Psoas muscle (tissue), 8 donors: Measurements from ENCODE around the gene SRCAP. TPM values are rescaled to one million over a fixed set of nuclear protein-coding genes. Genes with fewer than 3 reads are reported as not detected.
A peak's percentile ranks its signal among the peaks of the same experiment; 100 is the strongest.

ENCODE experiments used
- ATAC-seq, 4 donors: fragments of 200-7000 bp; cut with Tn5 transposase; one replicate each; pipeline ENCODE4 v1.9.1; 2020; ENCODE audit warnings: moderate library complexity in 3 of 4, mild to moderate bottlenecking in 2 of 4
- DNase-seq, 2 donors: peaks; one replicate each; pipeline ENCODE4 v3.0.0-alpha.2; 2020
- H3K27ac ChIP-seq: fragments of 200-600 bp; one replicate; pipeline ENCODE4 v1.8.0; 2022
- H3K27me3 ChIP-seq, 3 donors: fragments of 200-600 bp in 1 of 3; one replicate each; pipeline versions ENCODE4 v1.6.1 to v1.8.0; 2013 to 2022; ENCODE audit warnings: low read length in 2 of 3, mild to moderate bottlenecking in 2 of 3, moderate library complexity in 1 of 3; ENCODE audit not compliant: insufficient read depth in 3 of 3
- H3K36me3 ChIP-seq, 2 donors: fragments of 200-600 bp in 1 of 2; one replicate each; pipeline versions ENCODE4 v1.6.1 to v1.8.0; 2013 to 2022; ENCODE audit warnings: low read depth in 1 of 2, mild to moderate bottlenecking in 1 of 2, moderate library complexity in 1 of 2; ENCODE audit not compliant: insufficient read depth in 1 of 2
- H3K4me1 ChIP-seq: fragments of 200-600 bp; one replicate; pipeline ENCODE4 v1.8.0; 2022
- H3K4me3 ChIP-seq: fragments of 200-600 bp; one replicate; pipeline ENCODE4 v1.8.0; 2022; ENCODE audit warnings: mild to moderate bottlenecking
- H3K9me3 ChIP-seq: fragments of 200-600 bp; one replicate; pipeline ENCODE4 v1.8.0; 2022
- WGBS, 3 donors: extraction: QIAGEN DNeasy Blood & Tissue Kit; methylation state at CpG; one replicate each; pipeline versions ENCODE4 v1.1.6 to v1.1.7; 2013; 5-methylcytosine and 5-hydroxymethylcytosine counted together
- intact Hi-C, 2 donors: fragments of 100-400 bp; cut with DNase I; formaldehyde crosslinking; loops; one replicate each; pipeline versions ENCODE4 v1.11.0 to v1.14.2; 2022
- polyA plus RNA-seq, 3 donors: library from polyadenylated mRNA; stranded (reverse); fragments of 200-250 nt; gene quantifications; one replicate each; pipeline ENCODE4 v1.2.3, GENCODE V29; 2013
- total RNA-seq, 4 donors: library from RNA; stranded (reverse); fragmentation: NEBNext Ultra II Directional in 2 of 4; extraction: Animal tissue kit (Norgen Biotek cat#: 25700) in 2 of 4; gene quantifications; one replicate each; pipeline versions ENCODE4 v1.2.1 to v1.2.4, GENCODE V29; 2021 to 2023
- TF ChIP-seq, protein P1 (sequence below): fragments of 200-600 bp; IDR thresholded peaks from one replicate; pipeline ENCODE4 v1.8.0; 2022; ENCODE audit warnings: antibody characterized with exemption
- donor health status: healthy with polysubstance abuse.
- donor health status: DM: no; HTN: no; CAD: no; lungs with moderate emphysema.
- donor health status: Bipolar disorder and iron deficiency.
- donor health status: healthy.
- donor health status: DM: yes; HTN: yes; CAD: no.
- donor health status: DM: no; HTN: no; CAD: no.
- donor health status: DM: no; HTN: no; CAD: no.
- donor health status: DM: yes; HTN: yes; CAD: no.

SRCAP gene
- total and polyA plus RNA-seq, 7 donors, result 4.4 to 50.1 (median 37.8) TPM

DNA sequence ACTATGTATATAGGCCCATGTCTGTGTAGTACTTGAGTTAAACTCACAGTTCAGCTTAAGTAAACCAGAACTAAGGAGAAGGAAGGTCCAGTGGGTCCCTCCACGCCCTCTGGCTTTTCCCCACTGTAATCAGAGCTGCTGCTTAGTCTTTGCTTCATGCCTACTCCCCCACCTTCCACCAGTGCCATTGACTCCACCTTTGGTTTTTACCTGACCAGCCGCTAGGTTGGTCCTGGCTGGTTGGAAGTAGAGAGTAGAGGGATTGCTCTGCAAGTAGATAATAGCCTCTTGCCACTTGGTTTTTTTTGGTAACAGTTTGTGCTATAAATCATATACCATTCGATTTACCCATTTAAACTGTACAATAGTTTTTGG lies 26.4 kb downstream of the SRCAP start:
- ATAC-seq, result no peak
- Histone ChIP-seq H3K4me3 (no peak overlapping the region), H3K27ac (peak overlapping the region; percentile 23), H3K36me3 (peaks cover 10 to 98% of the 10 kb centered on the region in 2 donors), H3K9me3 (no peaks in the 10 kb centered on the region), H3K4me1 (no peaks in the 10 kb centered on the region), H3K27me3 (no peaks in the 10 kb centered on the region)
- no peak for DNase-seq
- intact Hi-C loops, result loop anchor here in 1 of 2 donors (2.0 kb wide), 1 partner anchor 13 kb away; no protein-coding TSS in a partner anchor
- TF ChIP-seq, protein P1, sequence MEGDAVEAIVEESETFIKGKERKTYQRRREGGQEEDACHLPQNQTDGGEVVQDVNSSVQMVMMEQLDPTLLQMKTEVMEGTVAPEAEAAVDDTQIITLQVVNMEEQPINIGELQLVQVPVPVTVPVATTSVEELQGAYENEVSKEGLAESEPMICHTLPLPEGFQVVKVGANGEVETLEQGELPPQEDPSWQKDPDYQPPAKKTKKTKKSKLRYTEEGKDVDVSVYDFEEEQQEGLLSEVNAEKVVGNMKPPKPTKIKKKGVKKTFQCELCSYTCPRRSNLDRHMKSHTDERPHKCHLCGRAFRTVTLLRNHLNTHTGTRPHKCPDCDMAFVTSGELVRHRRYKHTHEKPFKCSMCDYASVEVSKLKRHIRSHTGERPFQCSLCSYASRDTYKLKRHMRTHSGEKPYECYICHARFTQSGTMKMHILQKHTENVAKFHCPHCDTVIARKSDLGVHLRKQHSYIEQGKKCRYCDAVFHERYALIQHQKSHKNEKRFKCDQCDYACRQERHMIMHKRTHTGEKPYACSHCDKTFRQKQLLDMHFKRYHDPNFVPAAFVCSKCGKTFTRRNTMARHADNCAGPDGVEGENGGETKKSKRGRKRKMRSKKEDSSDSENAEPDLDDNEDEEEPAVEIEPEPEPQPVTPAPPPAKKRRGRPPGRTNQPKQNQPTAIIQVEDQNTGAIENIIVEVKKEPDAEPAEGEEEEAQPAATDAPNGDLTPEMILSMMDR, result no peak
- 86 to 98% (median 90%) methylated on average over 3 of the region's 3 CpGs for WGBS, 3 donors

DNA sequence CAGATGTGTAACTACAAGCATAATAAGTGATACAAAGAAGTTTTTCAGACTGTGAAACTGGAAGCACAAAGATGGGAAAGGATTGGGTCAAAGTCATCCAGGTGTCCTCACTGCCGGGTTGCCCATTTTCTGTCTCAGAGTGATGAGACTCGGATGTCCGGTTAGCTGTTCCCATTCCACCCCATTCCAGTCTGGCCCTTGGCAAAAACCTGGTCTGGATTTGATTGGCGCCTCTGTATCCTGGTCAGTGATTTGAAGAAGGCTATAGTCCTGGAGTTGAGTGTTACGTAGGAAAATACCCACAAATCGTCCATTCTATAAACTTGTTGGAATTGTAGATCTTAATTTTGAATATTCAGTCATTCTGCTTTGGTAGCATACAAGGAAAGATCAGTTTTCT lies 29.4 kb downstream of the SRCAP start:
- WGBS, 3 donors, result 89 to 94% (median 90%) methylated on average over 6 of the region's 6 CpGs
- Histone ChIP-seq H3K27ac (no peak overlapping the region), H3K4me3 (no peak overlapping the region), H3K9me3 (no peaks in the 10 kb centered on the region), H3K36me3 (peaks cover 17 to 98% of the 10 kb centered on the region in 2 donors), H3K4me1 (no peaks in the 10 kb centered on the region), H3K27me3 (no peaks in the 10 kb centered on the region)
- ATAC-seq (no peak), DNase-seq (no peak)
- intact Hi-C loops, result no loop called here
- TF ChIP-seq, protein P1, result no peak

DNA sequence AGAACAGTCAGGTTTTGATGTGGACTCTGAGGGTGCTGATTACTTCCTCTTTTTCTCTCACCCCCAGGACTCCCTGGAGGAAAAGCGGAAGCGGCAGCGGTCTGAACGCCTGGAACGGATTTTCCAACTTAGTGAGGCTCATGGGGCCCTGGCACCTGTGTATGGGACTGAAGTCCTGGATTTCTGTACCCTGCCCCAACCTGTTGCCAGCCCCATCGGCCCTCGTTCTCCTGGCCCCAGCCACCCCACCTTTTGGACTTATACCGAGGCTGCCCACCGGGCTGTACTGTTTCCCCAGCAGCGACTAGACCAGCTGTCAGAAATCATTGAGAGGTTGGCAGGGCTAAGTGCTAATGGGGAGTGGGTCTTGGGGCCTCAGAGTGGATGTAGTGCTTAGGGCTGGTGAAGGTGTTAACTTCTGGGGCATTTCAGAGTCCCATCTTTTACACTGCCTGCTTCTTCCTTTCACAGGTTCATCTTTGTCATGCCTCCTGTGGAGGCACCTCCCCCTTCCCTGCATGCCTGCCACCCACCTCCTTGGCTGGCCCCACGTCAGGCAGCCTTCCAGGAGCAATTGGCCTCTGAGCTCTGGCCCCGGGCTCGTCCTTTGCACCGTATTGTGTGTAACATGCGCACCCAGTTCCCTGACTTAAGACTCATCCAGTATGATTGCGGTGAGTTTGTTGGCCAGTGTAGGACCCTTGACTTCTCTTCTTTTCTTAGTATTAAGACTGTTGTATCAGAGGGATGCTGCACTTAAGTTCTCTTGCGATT lies 30.1 kb downstream of the SRCAP start:
- no peaks in the 10 kb centered on the region for H3K9me3 ChIP-seq
- intact Hi-C loops, result no loop called here
- TF ChIP-seq, protein P1, result no peak
- no peak for DNase-seq
- H3K27me3 ChIP-seq, result no peaks in the 10 kb centered on the region
- ATAC-seq, result peak in 1 of 4 donors; percentile 24
- WGBS, 3 donors, result 71 to 82% (median 78%) methylated on average over 17 of the region's 17 CpGs
- H3K27ac ChIP-seq, result no peak overlapping the region
- H3K36me3 ChIP-seq, result peaks cover 23 to 98% of the 10 kb centered on the region in 2 donors
- H3K4me3 ChIP-seq, result no peak overlapping the region
- no peaks in the 10 kb centered on the region for H3K4me1 ChIP-seq

DNA sequence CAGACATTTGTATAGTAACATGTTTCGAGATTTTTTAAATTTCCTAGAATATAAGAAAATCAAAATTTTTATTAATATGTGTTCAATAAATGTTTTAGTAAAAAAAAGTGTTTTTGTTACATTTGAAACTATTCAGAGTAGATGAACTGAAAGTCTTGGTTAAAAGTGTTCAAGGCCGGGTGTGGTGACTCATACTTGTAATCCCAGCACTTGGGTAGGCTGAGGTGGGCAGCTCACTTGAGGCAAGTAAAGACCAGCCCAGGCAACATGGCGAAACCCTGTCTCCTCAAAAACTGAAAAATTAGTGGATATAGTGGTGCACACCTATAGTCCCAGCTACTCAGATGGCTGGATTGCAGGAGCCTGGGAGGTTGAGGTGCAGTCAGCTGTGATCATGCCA lies 32.4 kb downstream of the SRCAP start:
- ATAC-seq, result no peak
- 97 to 99% (median 98%) methylated on average over 3 of the region's 3 CpGs for WGBS, 3 donors
- TF ChIP-seq, protein P1, result no peak

More for the DNA sequence above, 32.4 kb downstream of the SRCAP start:
- Histone ChIP-seq H3K27ac (no peak overlapping the region), H3K4me1 (no peaks in the 10 kb centered on the region), H3K4me3 (no peak overlapping the region), H3K27me3 (no peaks in the 10 kb centered on the region), H3K9me3 (no peaks in the 10 kb centered on the region), H3K36me3 (peaks cover 21 to 96% of the 10 kb centered on the region in 2 donors)
- DNase-seq, result no peak
- intact Hi-C loops, result no loop called here
